Testis (tissue), 2 donors: Measurements from ENCODE around the gene PFKP.

Experiments used
- CTCF ChIP-seq, 3 experiments: fragments of 450-650 bp in 2 of 3; fragments of 200-600 bp in 1 of 3; sonication (generic) in 1 of 3; IDR thresholded peaks; one replicate each; pipeline ENCODE4 v1.5.1; 2016 to 2019; ENCODE audit warnings: antibody characterized with exemption in 3 of 3, mild to moderate bottlenecking in 2 of 3, moderate library complexity in 1 of 3
- POLR2A ChIP-seq: fragments of 450-650 bp; IDR thresholded peaks from one replicate; pipeline ENCODE4 v1.6.1; 2017; ENCODE audit warnings: antibody characterized with exemption, mild to moderate bottlenecking, moderate library complexity

DNA sequence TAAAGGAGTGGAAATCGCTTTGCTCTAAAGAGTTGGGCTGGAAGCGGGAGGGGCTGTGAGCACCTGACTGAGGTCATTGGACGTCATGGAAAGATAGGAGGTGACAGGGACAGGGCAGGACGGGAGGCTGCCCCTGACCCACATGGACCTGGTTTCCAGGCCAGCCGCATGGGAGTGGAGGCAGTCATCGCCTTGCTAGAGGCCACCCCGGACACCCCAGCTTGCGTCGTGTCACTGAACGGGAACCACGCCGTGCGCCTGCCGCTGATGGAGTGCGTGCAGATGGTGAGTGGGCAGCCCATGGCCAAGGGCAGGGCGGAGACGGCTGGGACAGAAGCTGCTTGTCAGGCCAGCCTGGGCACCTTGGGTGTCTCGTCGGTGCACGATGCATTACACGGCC lies 41.8 kb downstream of the PFKP start:
- TF ChIP-seq POLR2A: no peak
- TF ChIP-seq CTCF (IDR thresholded peaks at IDR 0.05): no peak
